HepG2 (cell line): ENCODE measurements around the gene SLC35F6. TPM values are rescaled to one million over a fixed set of nuclear protein-coding genes. Genes with fewer than 3 reads are reported as not detected.
A peak's percentile ranks its signal among the peaks of the same experiment; 100 is the strongest.

Experiments
- HDAC1 ChIP-seq: sonication (generic); formaldehyde crosslinking; IDR thresholded peaks from 2 replicates; pipeline ENCODE4 v1.5.1; 2020; ENCODE audit warnings: mild to moderate bottlenecking, missing genetic modification reagents
- MED8 ChIP-seq: sonication (generic); formaldehyde crosslinking; IDR thresholded peaks from 2 replicates; pipeline ENCODE4 v1.8.1; 2023; ENCODE audit warnings: mild to moderate bottlenecking, missing genetic modification reagents; ENCODE audit not compliant: insufficient replicate concordance
- NR2F1 ChIP-seq, 2 experiments: fragments of 450-650 bp in 1 of 2; formaldehyde crosslinking in 1 of 2; IDR thresholded peaks; 2 replicates each; pipeline versions ENCODE4 v1.5.0 to v1.6.1; 2016 to 2020; ENCODE audit warnings: mild to moderate bottlenecking in 1 of 2, missing compliant biosample characterization in 1 of 2, missing genetic modification reagents in 1 of 2, moderate library complexity in 1 of 2
- NR2F6 ChIP-seq, 2 experiments: IDR thresholded peaks; 2 replicates each; pipeline ENCODE4 v1.6.1; 2016; ENCODE audit warnings: antibody characterized with exemption in 1 of 2, mild to moderate bottlenecking in 1 of 2
- RARA ChIP-seq: IDR thresholded peaks from 2 replicates; pipeline ENCODE4 v1.6.1; 2016; ENCODE audit warnings: missing genetic modification reagents, missing compliant biosample characterization
- SP1 ChIP-seq, 2 experiments: fragments of 450-650 bp in 1 of 2; sonication (generic) in 1 of 2; formaldehyde crosslinking in 1 of 2; IDR thresholded peaks; 2 replicates each; pipeline versions ENCODE4 v1.4.0 to v1.6.1; 2016 to 2020; ENCODE audit warnings: missing genetic modification reagents in 1 of 2
- TARDBP ChIP-seq: sonication (generic); formaldehyde crosslinking; IDR thresholded peaks from 2 replicates; pipeline ENCODE4 v1.8.0; 2022; ENCODE audit warnings: mild to moderate bottlenecking, missing genetic modification reagents
- TBX2 ChIP-seq: sonication (generic); formaldehyde crosslinking; IDR thresholded peaks from 2 replicates; pipeline ENCODE4 v1.5.0; 2020; ENCODE audit warnings: missing genetic modification reagents, mild to moderate bottlenecking, borderline replicate concordance
- polyA plus RNA-seq, 8 experiments: library from polyadenylated mRNA; depleted of rRNA in 3 of 8; stranded (reverse) in 7 of 8; unstranded in 1 of 8; fragments of >200 nt; fragmentation: Illumina TruSeq in 4 of 8; extraction: Trizol in 4 of 8; gene quantifications; 2 replicates each; pipeline versions ENCODE4 v1.2.1 to v1.2.3, GENCODE V29; 2011 to 2016; ENCODE audit warnings: low read depth in 4 of 8, missing spikeins in 1 of 8, mixed read lengths in 1 of 8; ENCODE audit not compliant: insufficient read depth in 1 of 8
- total RNA-seq, 5 experiments: library from RNA; depleted of rRNA; stranded (reverse); fragments of >200 nt; fragmentation: Illumina TruSeq; extraction: Trizol; gene quantifications; 2 replicates each; pipeline ENCODE4 v1.2.3, GENCODE V29; 2016; ENCODE audit warnings: low read depth in 1 of 5
- TF ChIP-seq, protein P1 (sequence below): sonication (generic); formaldehyde crosslinking; IDR thresholded peaks from 2 replicates; pipeline ENCODE4 v1.4.0; 2020; ENCODE audit warnings: missing genetic modification reagents, borderline replicate concordance
- TF ChIP-seq, protein P2 (sequence below): sonication (generic); formaldehyde crosslinking; IDR thresholded peaks from 2 replicates; pipeline ENCODE4 v1.9.0; 2021; ENCODE audit warnings: mild to moderate bottlenecking, missing genetic modification reagents
- TF ChIP-seq, protein P3 (sequence below): sonication (generic); formaldehyde crosslinking; IDR thresholded peaks from 2 replicates; pipeline ENCODE4 v1.4.0; 2020; ENCODE audit warnings: missing genetic modification reagents, mild to moderate bottlenecking, borderline replicate concordance
- TF ChIP-seq, protein P4 (sequence below), 2 experiments: sonication (generic) in 1 of 2; formaldehyde crosslinking in 1 of 2; IDR thresholded peaks; 2 replicates each; pipeline versions ENCODE4 v1.4.0 to v1.6.1; 2018 to 2020; ENCODE audit warnings: missing genetic modification reagents in 2 of 2, borderline replicate concordance in 1 of 2, low read depth in 1 of 2, mild to moderate bottlenecking in 1 of 2, missing biosample characterization in 1 of 2
- TF ChIP-seq, protein P5 (sequence below): sonication (generic); formaldehyde crosslinking; IDR thresholded peaks from 2 replicates; pipeline ENCODE4 v1.5.0; 2020; ENCODE audit warnings: missing genetic modification reagents, mild to moderate bottlenecking, borderline replicate concordance

The SLC35F6 gene
- total and polyA plus RNA-seq, 2 of the 13 experiments (the other 11 are each of a cell fraction or from before 2014, with no cell fraction given): 15.2 to 21.2 TPM

DNA sequence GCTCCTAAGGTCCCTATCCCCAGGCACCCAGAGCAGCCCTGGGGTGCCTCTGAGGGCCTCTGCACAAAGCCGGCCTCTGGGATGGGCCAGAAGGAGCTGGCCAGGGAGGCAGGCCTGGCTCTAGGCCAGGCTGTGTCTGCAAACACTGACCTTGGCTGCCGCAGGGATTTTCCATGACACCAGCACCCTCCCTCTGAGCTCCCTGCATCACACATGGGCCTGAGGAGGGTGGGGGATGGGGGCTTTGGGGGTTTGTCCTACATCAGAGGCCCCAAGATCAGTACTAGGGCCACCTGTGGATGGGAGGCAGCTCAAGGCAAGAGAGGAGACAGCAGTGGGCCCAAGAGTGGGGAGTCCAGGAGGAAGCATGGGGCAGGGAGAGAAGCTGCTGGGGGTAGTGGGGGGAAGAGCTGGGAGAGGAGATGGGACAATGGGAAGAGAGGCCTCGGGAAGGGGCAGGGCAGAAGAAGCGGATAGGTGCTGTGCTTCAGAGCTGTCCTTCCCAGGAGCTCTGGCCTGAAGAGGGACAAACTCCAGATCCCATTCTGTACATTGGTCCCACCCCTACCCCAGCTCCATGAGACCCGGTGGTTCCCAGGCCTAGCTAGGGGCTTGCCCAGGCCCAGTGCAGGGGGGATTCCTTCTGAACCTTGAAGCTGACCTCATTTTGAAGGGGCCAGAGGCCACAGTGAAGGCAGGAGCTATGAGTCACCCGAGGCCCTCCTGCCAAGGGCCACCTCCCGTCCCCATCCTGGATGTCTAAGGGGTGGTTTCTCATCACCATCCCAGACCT, 43.6 kb upstream of the SLC35F6 start (continued):
- TF ChIP-seq, protein P1, sequence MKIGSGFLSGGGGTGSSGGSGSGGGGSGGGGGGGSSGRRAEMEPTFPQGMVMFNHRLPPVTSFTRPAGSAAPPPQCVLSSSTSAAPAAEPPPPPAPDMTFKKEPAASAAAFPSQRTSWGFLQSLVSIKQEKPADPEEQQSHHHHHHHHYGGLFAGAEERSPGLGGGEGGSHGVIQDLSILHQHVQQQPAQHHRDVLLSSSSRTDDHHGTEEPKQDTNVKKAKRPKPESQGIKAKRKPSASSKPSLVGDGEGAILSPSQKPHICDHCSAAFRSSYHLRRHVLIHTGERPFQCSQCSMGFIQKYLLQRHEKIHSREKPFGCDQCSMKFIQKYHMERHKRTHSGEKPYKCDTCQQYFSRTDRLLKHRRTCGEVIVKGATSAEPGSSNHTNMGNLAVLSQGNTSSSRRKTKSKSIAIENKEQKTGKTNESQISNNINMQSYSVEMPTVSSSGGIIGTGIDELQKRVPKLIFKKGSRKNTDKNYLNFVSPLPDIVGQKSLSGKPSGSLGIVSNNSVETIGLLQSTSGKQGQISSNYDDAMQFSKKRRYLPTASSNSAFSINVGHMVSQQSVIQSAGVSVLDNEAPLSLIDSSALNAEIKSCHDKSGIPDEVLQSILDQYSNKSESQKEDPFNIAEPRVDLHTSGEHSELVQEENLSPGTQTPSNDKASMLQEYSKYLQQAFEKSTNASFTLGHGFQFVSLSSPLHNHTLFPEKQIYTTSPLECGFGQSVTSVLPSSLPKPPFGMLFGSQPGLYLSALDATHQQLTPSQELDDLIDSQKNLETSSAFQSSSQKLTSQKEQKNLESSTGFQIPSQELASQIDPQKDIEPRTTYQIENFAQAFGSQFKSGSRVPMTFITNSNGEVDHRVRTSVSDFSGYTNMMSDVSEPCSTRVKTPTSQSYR: peak; percentile 80
- TF ChIP-seq TBX2 (CRISPR knock-in tag) (peak; percentile 9; the same call in 1 of the 2 replicates), HDAC1 (CRISPR knock-in tag) (0 out of 2 replicates have a peak, but pooled peaks have one; percentile 19), MED8 (CRISPR knock-in tag) (no peak), NR2F6 (IDR thresholded peaks at IDR 0.05) (0 out of 2 replicates have a peak, but pooled peaks have one; percentile 10), NR2F6 (CRISPR knock-in tag; IDR thresholded peaks at IDR 0.05) (peak; percentile 55; the same call in 1 of the 2 replicates), NR2F1 (CRISPR knock-in tag; IDR thresholded peaks at IDR 0.05) (peak in 1 of 2 experiments; percentile 24; a peak in 1 of 4 replicates), RARA (CRISPR knock-in tag) (peak; percentile 21; the same call in 1 of the 2 replicates), TARDBP (CRISPR knock-in tag) (0 out of 2 replicates have a peak, but pooled peaks have one; percentile 26), SP1 (IDR thresholded peaks at IDR 0.05) (no peak), SP1 (CRISPR knock-in tag; IDR thresholded peaks at IDR 0.05) (no peak)
- TF ChIP-seq, protein P2, sequence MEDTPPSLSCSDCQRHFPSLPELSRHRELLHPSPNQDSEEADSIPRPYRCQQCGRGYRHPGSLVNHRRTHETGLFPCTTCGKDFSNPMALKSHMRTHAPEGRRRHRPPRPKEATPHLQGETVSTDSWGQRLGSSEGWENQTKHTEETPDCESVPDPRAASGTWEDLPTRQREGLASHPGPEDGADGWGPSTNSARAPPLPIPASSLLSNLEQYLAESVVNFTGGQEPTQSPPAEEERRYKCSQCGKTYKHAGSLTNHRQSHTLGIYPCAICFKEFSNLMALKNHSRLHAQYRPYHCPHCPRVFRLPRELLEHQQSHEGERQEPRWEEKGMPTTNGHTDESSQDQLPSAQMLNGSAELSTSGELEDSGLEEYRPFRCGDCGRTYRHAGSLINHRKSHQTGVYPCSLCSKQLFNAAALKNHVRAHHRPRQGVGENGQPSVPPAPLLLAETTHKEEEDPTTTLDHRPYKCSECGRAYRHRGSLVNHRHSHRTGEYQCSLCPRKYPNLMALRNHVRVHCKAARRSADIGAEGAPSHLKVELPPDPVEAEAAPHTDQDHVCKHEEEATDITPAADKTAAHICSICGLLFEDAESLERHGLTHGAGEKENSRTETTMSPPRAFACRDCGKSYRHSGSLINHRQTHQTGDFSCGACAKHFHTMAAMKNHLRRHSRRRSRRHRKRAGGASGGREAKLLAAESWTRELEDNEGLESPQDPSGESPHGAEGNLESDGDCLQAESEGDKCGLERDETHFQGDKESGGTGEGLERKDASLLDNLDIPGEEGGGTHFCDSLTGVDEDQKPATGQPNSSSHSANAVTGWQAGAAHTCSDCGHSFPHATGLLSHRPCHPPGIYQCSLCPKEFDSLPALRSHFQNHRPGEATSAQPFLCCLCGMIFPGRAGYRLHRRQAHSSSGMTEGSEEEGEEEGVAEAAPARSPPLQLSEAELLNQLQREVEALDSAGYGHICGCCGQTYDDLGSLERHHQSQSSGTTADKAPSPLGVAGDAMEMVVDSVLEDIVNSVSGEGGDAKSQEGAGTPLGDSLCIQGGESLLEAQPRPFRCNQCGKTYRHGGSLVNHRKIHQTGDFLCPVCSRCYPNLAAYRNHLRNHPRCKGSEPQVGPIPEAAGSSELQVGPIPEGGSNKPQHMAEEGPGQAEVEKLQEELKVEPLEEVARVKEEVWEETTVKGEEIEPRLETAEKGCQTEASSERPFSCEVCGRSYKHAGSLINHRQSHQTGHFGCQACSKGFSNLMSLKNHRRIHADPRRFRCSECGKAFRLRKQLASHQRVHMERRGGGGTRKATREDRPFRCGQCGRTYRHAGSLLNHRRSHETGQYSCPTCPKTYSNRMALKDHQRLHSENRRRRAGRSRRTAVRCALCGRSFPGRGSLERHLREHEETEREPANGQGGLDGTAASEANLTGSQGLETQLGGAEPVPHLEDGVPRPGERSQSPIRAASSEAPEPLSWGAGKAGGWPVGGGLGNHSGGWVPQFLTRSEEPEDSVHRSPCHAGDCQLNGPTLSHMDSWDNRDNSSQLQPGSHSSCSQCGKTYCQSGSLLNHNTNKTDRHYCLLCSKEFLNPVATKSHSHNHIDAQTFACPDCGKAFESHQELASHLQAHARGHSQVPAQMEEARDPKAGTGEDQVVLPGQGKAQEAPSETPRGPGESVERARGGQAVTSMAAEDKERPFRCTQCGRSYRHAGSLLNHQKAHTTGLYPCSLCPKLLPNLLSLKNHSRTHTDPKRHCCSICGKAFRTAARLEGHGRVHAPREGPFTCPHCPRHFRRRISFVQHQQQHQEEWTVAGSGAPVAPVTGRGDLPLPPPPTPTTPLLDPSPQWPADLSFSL (CRISPR knock-in tag): no peak
- TF ChIP-seq, protein P3, sequence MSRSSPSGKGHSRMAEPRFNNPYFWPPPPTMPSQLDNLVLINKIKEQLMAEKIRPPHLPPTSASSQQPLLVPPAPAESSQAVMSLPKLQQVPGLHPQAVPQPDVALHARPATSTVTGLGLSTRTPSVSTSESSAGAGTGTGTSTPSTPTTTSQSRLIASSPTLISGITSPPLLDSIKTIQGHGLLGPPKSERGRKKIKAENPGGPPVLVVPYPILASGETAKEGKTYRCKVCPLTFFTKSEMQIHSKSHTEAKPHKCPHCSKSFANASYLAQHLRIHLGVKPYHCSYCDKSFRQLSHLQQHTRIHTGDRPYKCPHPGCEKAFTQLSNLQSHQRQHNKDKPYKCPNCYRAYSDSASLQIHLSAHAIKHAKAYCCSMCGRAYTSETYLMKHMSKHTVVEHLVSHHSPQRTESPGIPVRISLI (CRISPR knock-in tag): no peak
- TF ChIP-seq, protein P4, sequence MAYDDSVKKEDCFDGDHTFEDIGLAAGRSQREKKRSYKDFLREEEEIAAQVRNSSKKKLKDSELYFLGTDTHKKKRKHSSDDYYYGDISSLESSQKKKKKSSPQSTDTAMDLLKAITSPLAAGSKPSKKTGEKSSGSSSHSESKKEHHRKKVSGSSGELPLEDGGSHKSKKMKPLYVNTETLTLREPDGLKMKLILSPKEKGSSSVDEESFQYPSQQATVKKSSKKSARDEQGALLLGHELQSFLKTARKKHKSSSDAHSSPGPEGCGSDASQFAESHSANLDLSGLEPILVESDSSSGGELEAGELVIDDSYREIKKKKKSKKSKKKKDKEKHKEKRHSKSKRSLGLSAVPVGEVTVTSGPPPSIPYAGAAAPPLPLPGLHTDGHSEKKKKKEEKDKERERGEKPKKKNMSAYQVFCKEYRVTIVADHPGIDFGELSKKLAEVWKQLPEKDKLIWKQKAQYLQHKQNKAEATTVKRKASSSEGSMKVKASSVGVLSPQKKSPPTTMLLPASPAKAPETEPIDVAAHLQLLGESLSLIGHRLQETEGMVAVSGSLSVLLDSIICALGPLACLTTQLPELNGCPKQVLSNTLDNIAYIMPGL (CRISPR knock-in tag; IDR thresholded peaks at IDR 0.05; ENCODE audit: borderline replicate concordance in 1 of 2, low read depth in 1 of 2): no peak
- TF ChIP-seq, protein P5, sequence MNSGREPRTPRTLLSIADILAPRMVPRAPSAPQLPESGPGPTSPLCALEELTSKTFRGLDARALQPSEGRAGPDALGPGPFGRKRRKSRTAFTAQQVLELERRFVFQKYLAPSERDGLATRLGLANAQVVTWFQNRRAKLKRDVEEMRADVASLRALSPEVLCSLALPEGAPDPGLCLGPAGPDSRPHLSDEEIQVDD: no peak
